Calu3 (cell line): ENCODE measurements around the gene LY9. TPM values are rescaled to one million over a fixed set of nuclear protein-coding genes. Genes with fewer than 3 reads are reported as not detected.
"Not testable (repeated sequence)": the region's sequence is repeated elsewhere in the genome, so short reads cannot be mapped to it uniquely, and the experiment has no call there.

Experiments used
- BruUV-seq: library from RNA; stranded (reverse); fragments of 400-500 nt; replicated peaks from 2 replicates; lab custom pipeline; 2021; lab: Mats Ljungman, UMichigan
- CTCF ChIA-PET: fragments of 300-600 bp; sonication (Branson Sonifier 250); formaldehyde crosslinking; loops from one replicate; lab custom pipeline; 2022; ENCODE audit warnings: antibody characterized with exemption; lab: Charles Lee
- DNase-seq: peaks from one replicate; pipeline ENCODE4 v3.0.0; 2022
- H3K27ac Mint-ChIP-seq: one replicate; pipeline ENCODE4 v1.8.0; 2022; ENCODE audit warnings: mixed read lengths; ENCODE audit not compliant: unreplicated experiment
- H3K27me3 Mint-ChIP-seq: one replicate; pipeline ENCODE4 v1.8.0; 2022; ENCODE audit warnings: mixed read lengths; ENCODE audit not compliant: unreplicated experiment
- H3K36me3 Mint-ChIP-seq: one replicate; pipeline ENCODE4 v1.8.0; 2022; ENCODE audit warnings: mild to moderate bottlenecking, moderate library complexity, mixed read lengths; ENCODE audit not compliant: insufficient read depth, unreplicated experiment
- H3K4me1 Mint-ChIP-seq: one replicate; pipeline ENCODE4 v1.8.0; 2022; ENCODE audit warnings: mild to moderate bottlenecking, low read depth, mixed read lengths; ENCODE audit not compliant: unreplicated experiment
- H3K4me3 Mint-ChIP-seq: one replicate; pipeline ENCODE4 v1.8.0; 2022; ENCODE audit warnings: mild to moderate bottlenecking, low read depth, moderate library complexity, mixed read lengths; ENCODE audit not compliant: unreplicated experiment
- H3K9me3 Mint-ChIP-seq: one replicate; pipeline ENCODE4 v1.8.0; 2022; ENCODE audit warnings: low read depth, mixed read lengths; ENCODE audit not compliant: unreplicated experiment
- intact Hi-C: fragments of 100-400 bp; cut with micrococcal nuclease; formaldehyde crosslinking; loops from one replicate; pipeline ENCODE4 v1.10.0; 2022; ENCODE audit not compliant: unreplicated experiment
- total RNA-seq: library from RNA; stranded (reverse); gene quantifications from 2 replicates; pipeline ENCODE4 v1.2.3, GENCODE V29; 2022
- TF ChIP-seq, protein P1 (sequence below): fragments of 200-600 bp; IDR thresholded peaks from one replicate; pipeline ENCODE4 v1.8.0; 2022; ENCODE audit warnings: antibody characterized with exemption; ENCODE audit not compliant: unreplicated experiment

Gene LY9
- total RNA-seq, 1 experiment from 2014 or later = not detected

DNA sequence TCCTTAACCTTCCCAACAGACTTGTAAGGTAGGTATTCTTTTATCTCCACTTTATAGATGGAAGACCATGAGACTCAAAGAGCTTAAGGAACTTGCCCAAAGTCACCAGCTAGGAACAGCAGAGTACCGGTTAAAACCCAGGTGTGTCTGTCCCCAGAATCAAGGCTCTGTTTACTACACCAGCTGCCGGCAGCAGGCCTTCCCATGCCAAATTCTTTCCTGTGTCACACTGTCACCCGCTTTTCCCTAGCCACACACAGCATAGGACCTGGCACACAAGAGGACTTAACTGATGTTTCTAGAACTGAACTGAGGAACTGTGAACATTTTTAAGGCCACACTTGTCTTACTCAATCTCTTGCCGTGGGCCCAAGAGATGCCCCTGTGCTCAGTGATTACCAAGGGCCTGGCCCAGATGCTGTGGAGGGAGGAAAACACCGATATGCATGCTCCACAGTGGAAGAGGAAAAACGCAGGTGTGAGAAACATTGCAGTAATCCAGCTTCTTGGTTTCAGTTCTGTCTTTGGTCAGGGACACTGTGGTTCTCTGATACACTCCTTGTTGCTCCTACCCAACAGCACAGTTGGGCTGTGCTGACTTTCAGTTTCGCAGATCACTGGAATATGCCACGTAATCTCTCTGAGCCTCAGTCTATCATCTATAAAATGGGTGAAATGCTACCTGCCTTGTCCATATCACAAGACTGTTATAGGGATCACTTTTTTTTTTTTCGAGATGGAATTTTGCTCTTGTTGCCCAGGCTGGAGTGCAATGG, 13.9 kb upstream of the LY9 start:
- peak overlapping the region; percentile 38 for H3K4me3 Mint-ChIP-seq
- no peaks in the 10 kb centered on the region for H3K27me3 Mint-ChIP-seq
- no TSS peak for BruUV-seq
- peaks cover 24% of the 10 kb centered on the region for H3K4me1 Mint-ChIP-seq
- intact Hi-C loops = loop anchor here (2.0 kb wide), 2 partner anchors 25 to 55 kb away; no protein-coding TSS in a partner anchor
- CTCF ChIA-PET = interaction anchor here (0.6 to 2.2 kb wide), 10 partner anchors 12 to 172 kb away, joined by 3 to 13 read pairs (median 4); no protein-coding TSS in a partner anchor
- TF ChIP-seq, protein P1, sequence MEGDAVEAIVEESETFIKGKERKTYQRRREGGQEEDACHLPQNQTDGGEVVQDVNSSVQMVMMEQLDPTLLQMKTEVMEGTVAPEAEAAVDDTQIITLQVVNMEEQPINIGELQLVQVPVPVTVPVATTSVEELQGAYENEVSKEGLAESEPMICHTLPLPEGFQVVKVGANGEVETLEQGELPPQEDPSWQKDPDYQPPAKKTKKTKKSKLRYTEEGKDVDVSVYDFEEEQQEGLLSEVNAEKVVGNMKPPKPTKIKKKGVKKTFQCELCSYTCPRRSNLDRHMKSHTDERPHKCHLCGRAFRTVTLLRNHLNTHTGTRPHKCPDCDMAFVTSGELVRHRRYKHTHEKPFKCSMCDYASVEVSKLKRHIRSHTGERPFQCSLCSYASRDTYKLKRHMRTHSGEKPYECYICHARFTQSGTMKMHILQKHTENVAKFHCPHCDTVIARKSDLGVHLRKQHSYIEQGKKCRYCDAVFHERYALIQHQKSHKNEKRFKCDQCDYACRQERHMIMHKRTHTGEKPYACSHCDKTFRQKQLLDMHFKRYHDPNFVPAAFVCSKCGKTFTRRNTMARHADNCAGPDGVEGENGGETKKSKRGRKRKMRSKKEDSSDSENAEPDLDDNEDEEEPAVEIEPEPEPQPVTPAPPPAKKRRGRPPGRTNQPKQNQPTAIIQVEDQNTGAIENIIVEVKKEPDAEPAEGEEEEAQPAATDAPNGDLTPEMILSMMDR = no peak
- peaks cover 7% of the 10 kb centered on the region for H3K36me3 Mint-ChIP-seq
- H3K27ac Mint-ChIP-seq = peak overlapping the region; percentile 88
- no peak for DNase-seq
- no peaks in the 10 kb centered on the region for H3K9me3 Mint-ChIP-seq

GRCh38 chr1:160782988-160783765, 12.8 kb upstream of the LY9 start:
- BruUV-seq, H3K9me3 Mint-ChIP-seq, DNase-seq, H3K27me3 Mint-ChIP-seq, H3K4me3 Mint-ChIP-seq, CTCF ChIA-PET, H3K36me3 Mint-ChIP-seq, intact Hi-C loops, H3K27ac Mint-ChIP-seq: not testable (repeated sequence)
- peaks cover 24% of the 10 kb centered on the region for H3K4me1 Mint-ChIP-seq

DNA sequence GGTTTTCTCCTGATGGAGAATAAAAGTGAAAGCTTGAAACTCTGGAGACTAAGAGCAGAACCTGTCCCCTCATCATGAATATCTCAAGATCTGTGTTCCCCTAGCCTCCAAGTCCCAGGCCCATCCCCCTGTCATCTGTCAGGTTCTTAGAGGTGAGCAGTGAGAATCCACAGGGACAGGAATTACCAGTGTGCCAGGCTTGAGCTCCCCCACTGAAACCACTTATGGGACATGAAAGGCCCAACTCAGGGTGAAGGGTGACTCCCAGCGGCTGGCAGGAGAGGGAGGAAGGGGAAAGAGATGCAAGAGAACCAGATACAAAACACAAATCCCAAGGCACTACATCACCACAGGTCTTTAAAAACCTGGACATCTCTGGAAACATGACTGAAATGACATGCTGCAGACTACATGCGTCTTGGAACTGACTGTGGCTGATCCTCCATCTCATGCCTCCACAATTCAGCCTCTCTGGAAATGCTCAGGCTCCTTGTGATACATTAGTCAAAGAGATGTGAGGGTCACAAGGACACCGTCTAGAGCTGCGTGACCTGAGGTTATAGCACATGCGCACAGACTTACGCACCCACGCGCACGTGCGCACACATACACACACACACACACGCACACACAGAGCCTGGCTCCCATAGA, 6.8 kb upstream of the LY9 start:
- no peaks in the 10 kb centered on the region for H3K36me3 Mint-ChIP-seq
- no peaks in the 10 kb centered on the region for H3K4me1 Mint-ChIP-seq
- no peaks in the 10 kb centered on the region for H3K9me3 Mint-ChIP-seq
- intact Hi-C loops = no loop called here
- no TSS peak for BruUV-seq
- CTCF ChIA-PET = no interaction called here
- DNase-seq = no peak
- TF ChIP-seq, protein P1 = no peak
- H3K27me3 Mint-ChIP-seq = no peaks in the 10 kb centered on the region
- no peak overlapping the region for H3K27ac Mint-ChIP-seq
- no peak overlapping the region for H3K4me3 Mint-ChIP-seq

GRCh38 chr1:160789702-160790611, 6.0 kb upstream of the LY9 start:
- no peaks in the 10 kb centered on the region for H3K27me3 Mint-ChIP-seq
- no peaks in the 10 kb centered on the region for H3K36me3 Mint-ChIP-seq

More at GRCh38 chr1:160789702-160790611, 6.0 kb upstream of the LY9 start:
- TF ChIP-seq, protein P1 = no peak
- Mint-ChIP-seq H3K4me1 (no peaks in the 10 kb centered on the region), H3K4me3 (no peak overlapping the region), H3K27ac (no peak overlapping the region), H3K9me3 (no peaks in the 10 kb centered on the region)
- no TSS peak for BruUV-seq
- CTCF ChIA-PET = no interaction called here
- DNase-seq = no peak
- intact Hi-C loops = no loop called here
